GM23338 (cell line): ENCODE results near the gene CCDC157. TPM values are rescaled to one million over a fixed set of nuclear protein-coding genes. Genes with fewer than 3 reads are reported as not detected.

Source experiments
- ATAC-seq: fragments of 200-7000 bp; cut with Tn5 transposase; 3 replicates; pipeline ENCODE4 v1.9.1; 2020
- DNase-seq: peaks from one replicate; pipeline ENCODE4 v3.0.0-alpha.2; 2015; ENCODE audit warnings: low spot score
- H2AFZ ChIP-seq: fragments of 200-600 bp; sonication (generic); 2 replicates; pipeline ENCODE4 v1.8.0; 2016; ENCODE audit warnings: antibody characterized with exemption, mild to moderate bottlenecking, moderate library complexity
- H3F3A ChIP-seq: fragments of 200-600 bp; sonication (generic); replicated peaks from 2 replicates; pipeline ENCODE4 v1.8.0; 2017; ENCODE audit warnings: antibody characterized with exemption, mixed run types, low read depth
- H3K27ac ChIP-seq: fragments of 200-600 bp; sonication (generic); 2 replicates; pipeline ENCODE4 v1.6.1; 2016; ENCODE audit warnings: low read depth
- H3K27me3 ChIP-seq: fragments of 200-600 bp; sonication (generic); 2 replicates; pipeline ENCODE4 v1.8.0; 2016; ENCODE audit warnings: mild to moderate bottlenecking, mixed run types, moderate library complexity; ENCODE audit not compliant: insufficient read depth
- H3K36me3 ChIP-seq: fragments of 200-600 bp; sonication (generic); 2 replicates; pipeline ENCODE4 v1.8.0; 2016; ENCODE audit warnings: mild to moderate bottlenecking; ENCODE audit not compliant: insufficient read depth
- H3K4me1 ChIP-seq: fragments of 200-600 bp; sonication (generic); 2 replicates; pipeline ENCODE4 v1.8.0; 2016; ENCODE audit warnings: mild to moderate bottlenecking, moderate library complexity; ENCODE audit not compliant: insufficient read depth
- H3K4me2 ChIP-seq: fragments of 200-600 bp; sonication (generic); 2 replicates; pipeline ENCODE4 v1.7.1; 2017; ENCODE audit warnings: mixed run types
- H3K4me3 ChIP-seq: fragments of 200-600 bp; sonication (generic); 2 replicates; pipeline ENCODE4 v1.6.1; 2016; ENCODE audit warnings: mixed run types
- H3K79me2 ChIP-seq: fragments of 200-600 bp; sonication (generic); replicated peaks from 2 replicates; pipeline ENCODE4 v1.8.0; 2017; ENCODE audit warnings: mild to moderate bottlenecking; ENCODE audit not compliant: insufficient read depth
- H3K9me2 ChIP-seq: fragments of 200-600 bp; sonication (generic); 2 replicates; pipeline ENCODE4 v1.8.0; 2017; ENCODE audit not compliant: insufficient read depth
- H4K20me1 ChIP-seq: fragments of 200-600 bp; sonication (generic); replicated peaks from 2 replicates; pipeline ENCODE4 v1.8.0; 2017; ENCODE audit warnings: mild to moderate bottlenecking; ENCODE audit not compliant: insufficient read depth
- H3K27ac Mint-ChIP-seq: 2 replicates; pipeline ENCODE4 v1.8.0; 2020; ENCODE audit warnings: inconsistent platforms, mild to moderate bottlenecking, moderate library complexity, mixed read lengths
- H3K27me3 Mint-ChIP-seq: 3 replicates; pipeline ENCODE4 v1.8.0; 2022; ENCODE audit warnings: low read depth, mild to moderate bottlenecking, moderate library complexity, mixed read lengths, inconsistent platforms; ENCODE audit not compliant: insufficient read depth, poor library complexity
- H3K36me3 Mint-ChIP-seq: 3 replicates; pipeline ENCODE4 v1.8.0; 2021; ENCODE audit warnings: low read depth, mild to moderate bottlenecking, inconsistent platforms, moderate library complexity, mixed read lengths
- H3K4me1 Mint-ChIP-seq: 3 replicates; pipeline ENCODE4 v1.8.0; 2020; ENCODE audit warnings: mild to moderate bottlenecking, inconsistent platforms, mixed read lengths
- H3K4me3 Mint-ChIP-seq: 3 replicates; pipeline ENCODE4 v1.8.0; 2021; ENCODE audit warnings: moderate library complexity, mild to moderate bottlenecking, inconsistent platforms, mixed read lengths
- H3K9me3 Mint-ChIP-seq: 3 replicates; pipeline ENCODE4 v1.8.0; 2020; ENCODE audit warnings: moderate library complexity, mild to moderate bottlenecking, inconsistent platforms, mixed read lengths
- CREB1 ChIP-seq: fragments of 250-450 bp; sonication (Bioruptor Pico); IDR thresholded peaks from 2 replicates; pipeline ENCODE4 v1.5.0; 2020; ENCODE audit warnings: low read depth, mild to moderate bottlenecking, moderate library complexity
- CTCF ChIP-seq, 2 experiments: fragments of 200-600 bp in 1 of 2; sonication (generic) in 1 of 2; conservative IDR thresholded peaks; 2 replicates each; pipeline versions ENCODE4 v1.5.1 to v1.6.1; 2016 to 2017; ENCODE audit warnings: antibody characterized with exemption in 2 of 2, low read depth in 2 of 2, mild to moderate bottlenecking in 2 of 2, moderate library complexity in 1 of 2
- JUNB ChIP-seq: IDR thresholded peaks from one replicate; pipeline ENCODE4 v1.6.1; 2016; ENCODE audit warnings: antibody characterized with exemption; ENCODE audit not compliant: unreplicated experiment
- POLR2AphosphoS5 ChIP-seq: IDR thresholded peaks from 2 replicates; pipeline ENCODE4 v1.6.1; 2016; ENCODE audit warnings: antibody characterized with exemption, low read depth
- ZNF331 ChIP-seq: fragments of 250-450 bp; sonication (Bioruptor Pico); IDR thresholded peaks from 2 replicates; pipeline ENCODE4 v1.5.0; 2020; ENCODE audit warnings: low read depth, mild to moderate bottlenecking, moderate library complexity
- ZNF462 ChIP-seq: fragments of 250-450 bp; sonication (Bioruptor Pico); IDR thresholded peaks from 2 replicates; pipeline ENCODE4 v1.5.0; 2020; ENCODE audit warnings: mild to moderate bottlenecking, moderate library complexity
- polyA plus RNA-seq: library from polyadenylated mRNA; unstranded; fragments of >200 nt; fragmentation: Nextera tagmentation; extraction: Ambion mirVana; gene quantifications from 2 replicates; pipeline ENCODE4 v1.2.1, GENCODE V29; 2016
- total RNA-seq: library from RNA; depleted of rRNA; stranded (reverse); fragments of >200 nt; shearing (Covaris generic); gene quantifications from 2 replicates; pipeline ENCODE4 v1.2.3, GENCODE V29; 2014

The CCDC157 gene
- total and polyA plus RNA-seq, 2 experiments from 2014 or later, result 3.8 to 7.9 TPM

GRCh38 chr22:30313527-30314363 is 43.1 kb upstream of the CCDC157 start:
- H3K4me1 ChIP-seq, result peaks cover 4% of the 10 kb centered on the region; the same call in 1 of the 2 replicates
- TF ChIP-seq CREB1 (CRISPR knock-in tag), result no peak
- TF ChIP-seq ZNF462, result no peak
- no peak for TF ChIP-seq ZNF331 (CRISPR knock-in tag)
- no peak for TF ChIP-seq CTCF (conservative IDR thresholded peaks at IDR 0.05; ENCODE audit: low read depth in 2 of 2)
- no peak for TF ChIP-seq JUNB
- no peak for TF ChIP-seq POLR2AphosphoS5
- H2AFZ ChIP-seq, result no peak overlapping the region
- no peaks in the 10 kb centered on the region for H3K36me3 ChIP-seq
- H3K27me3 ChIP-seq, result no peaks in the 10 kb centered on the region
- Mint-ChIP-seq H3K4me1 (peaks cover 11% of the 10 kb centered on the region), H3K9me3 (no peaks in the 10 kb centered on the region), H3K27me3 (peaks cover 3% of the 10 kb centered on the region), H3K27ac (no peak overlapping the region), H3K4me3 (no peak overlapping the region), H3K36me3 (no peaks in the 10 kb centered on the region)
- H3K4me2 ChIP-seq, result no peak overlapping the region
- ATAC-seq (no peak), DNase-seq (no peak)
- H3F3A ChIP-seq, result no peaks in the 10 kb centered on the region
- peaks cover 3% of the 10 kb centered on the region; the same call in 1 of the 2 replicates for H4K20me1 ChIP-seq
- H3K4me3 ChIP-seq, result no peak overlapping the region
- no peaks in the 10 kb centered on the region for H3K79me2 ChIP-seq
- H3K27ac ChIP-seq, result no peak overlapping the region
- no peaks in the 10 kb centered on the region for H3K9me2 ChIP-seq
